Measurements from ENCODE around the gene MT1F. TPM values are rescaled to one million over a fixed set of nuclear protein-coding genes. Genes with fewer than 3 reads are reported as not detected.

Gene MT1F
- total RNA-seq, 2 donors from 2014 or later = 3.4 TPM; not detected in 1

GRCh38 chr16:56652600-56652999, 5.2 kb upstream of the MT1F start:
- H3K9ac ChIP-seq (ENCODE audit: extremely low read depth, low read length, poor library complexity, severe bottlenecking) = no peak overlapping the region
- H3K27ac ChIP-seq (ENCODE audit: low read depth, low read length) = no peak overlapping the region
- TF ChIP-seq, protein P1, sequence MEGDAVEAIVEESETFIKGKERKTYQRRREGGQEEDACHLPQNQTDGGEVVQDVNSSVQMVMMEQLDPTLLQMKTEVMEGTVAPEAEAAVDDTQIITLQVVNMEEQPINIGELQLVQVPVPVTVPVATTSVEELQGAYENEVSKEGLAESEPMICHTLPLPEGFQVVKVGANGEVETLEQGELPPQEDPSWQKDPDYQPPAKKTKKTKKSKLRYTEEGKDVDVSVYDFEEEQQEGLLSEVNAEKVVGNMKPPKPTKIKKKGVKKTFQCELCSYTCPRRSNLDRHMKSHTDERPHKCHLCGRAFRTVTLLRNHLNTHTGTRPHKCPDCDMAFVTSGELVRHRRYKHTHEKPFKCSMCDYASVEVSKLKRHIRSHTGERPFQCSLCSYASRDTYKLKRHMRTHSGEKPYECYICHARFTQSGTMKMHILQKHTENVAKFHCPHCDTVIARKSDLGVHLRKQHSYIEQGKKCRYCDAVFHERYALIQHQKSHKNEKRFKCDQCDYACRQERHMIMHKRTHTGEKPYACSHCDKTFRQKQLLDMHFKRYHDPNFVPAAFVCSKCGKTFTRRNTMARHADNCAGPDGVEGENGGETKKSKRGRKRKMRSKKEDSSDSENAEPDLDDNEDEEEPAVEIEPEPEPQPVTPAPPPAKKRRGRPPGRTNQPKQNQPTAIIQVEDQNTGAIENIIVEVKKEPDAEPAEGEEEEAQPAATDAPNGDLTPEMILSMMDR (conservative IDR thresholded peaks at IDR 0.05) = no peak
- H3K36me3 ChIP-seq (ENCODE audit: control insufficient read depth, insufficient read depth, low read length) = no peaks in the 10 kb centered on the region
- WGBS, 2 experiments (ENCODE audit: insufficient coverage in 1 of 2, insufficient read length in 1 of 2) = 91% methylated on average over 1 of the region's 1 CpG; no CpG with 5 or more reads in 1 of the 2 experiments
- Mint-ChIP-seq H3K36me3 (ENCODE audit: low read depth) (no peaks in the 10 kb centered on the region), H3K9me3 (no peaks in the 10 kb centered on the region), H3K4me3 (no peak overlapping the region), H3K27ac (no peak overlapping the region), H3K27me3 (ENCODE audit: insufficient read depth) (peaks cover 80% of the 10 kb centered on the region), H3K4me1 (no peaks in the 10 kb centered on the region)
- no peaks in the 10 kb centered on the region for H3K9me3 ChIP-seq (ENCODE audit: control insufficient read depth, low read length)
- H3K4me1 ChIP-seq (ENCODE audit: control insufficient read depth, insufficient read depth, low read length) = no peaks in the 10 kb centered on the region
- H3K27me3 ChIP-seq (ENCODE audit: control insufficient read depth, insufficient read depth, low read length, poor library complexity, severe bottlenecking) = peaks cover 88% of the 10 kb centered on the region
- H3K4me3 ChIP-seq (ENCODE audit: low read length) = no peak overlapping the region
- DNase-seq = no peak

- peaks cover 4% of the 10 kb centered on the region for H3K4me1 Mint-ChIP-seq
- DNase-seq = no peak
- H3K4me3 Mint-ChIP-seq = no peak overlapping the region
- H3K9me3 Mint-ChIP-seq = no peaks in the 10 kb centered on the region
- Histone ChIP-seq H3K9me3 (ENCODE audit: control insufficient read depth, low read length) (no peaks in the 10 kb centered on the region), H3K27ac (ENCODE audit: low read depth, low read length) (no peak overlapping the region), H3K27me3 (ENCODE audit: control insufficient read depth, insufficient read depth, low read length, poor library complexity, severe bottlenecking) (peaks cover 88% of the 10 kb centered on the region), H3K9ac (ENCODE audit: extremely low read depth, low read length, poor library complexity, severe bottlenecking) (no peak overlapping the region), H3K36me3 (ENCODE audit: control insufficient read depth, insufficient read depth, low read length) (no peaks in the 10 kb centered on the region), H3K4me3 (ENCODE audit: low read length) (no peak overlapping the region), H3K4me1 (ENCODE audit: control insufficient read depth, insufficient read depth, low read length) (no peaks in the 10 kb centered on the region)
- TF ChIP-seq, protein P1 (conservative IDR thresholded peaks at IDR 0.05) = no peak
- WGBS, 2 experiments (ENCODE audit: insufficient coverage in 1 of 2, insufficient read length in 1 of 2) = 89 to 93% methylated on average over 4 to 7 of the region's 7 CpGs
- H3K27me3 Mint-ChIP-seq (ENCODE audit: insufficient read depth) = peaks cover 78% of the 10 kb centered on the region
- no peaks in the 10 kb centered on the region for H3K36me3 Mint-ChIP-seq (ENCODE audit: low read depth)
- no peak overlapping the region for H3K27ac Mint-ChIP-seq
These were observed 4.5 kb upstream of the MT1F start for GRCh38 chr16:56653218-56653617.

- H3K9ac ChIP-seq (ENCODE audit: extremely low read depth, low read length, poor library complexity, severe bottlenecking) = no peak overlapping the region
- Mint-ChIP-seq H3K4me3 (peak overlapping the region; percentile 61), H3K36me3 (ENCODE audit: low read depth) (no peaks in the 10 kb centered on the region)
These were observed 642 bp downstream of the MT1F start for GRCh38 chr16:56658327-56658875.

More at GRCh38 chr16:56658327-56658875, 642 bp downstream of the MT1F start:
- peaks cover 88% of the 10 kb centered on the region for H3K27me3 ChIP-seq (ENCODE audit: control insufficient read depth, insufficient read depth, low read length, poor library complexity, severe bottlenecking)
- TF ChIP-seq, protein P1 (conservative IDR thresholded peaks at IDR 0.05) = no peak
- no peaks in the 10 kb centered on the region for H3K36me3 ChIP-seq (ENCODE audit: control insufficient read depth, insufficient read depth, low read length)
- H3K9me3 ChIP-seq (ENCODE audit: control insufficient read depth, low read length) = no peaks in the 10 kb centered on the region
- no peaks in the 10 kb centered on the region for H3K4me1 ChIP-seq (ENCODE audit: control insufficient read depth, insufficient read depth, low read length)
- Mint-ChIP-seq H3K4me1 (peaks cover 6% of the 10 kb centered on the region), H3K9me3 (no peaks in the 10 kb centered on the region), H3K27ac (no peak overlapping the region), H3K27me3 (ENCODE audit: insufficient read depth) (peaks cover 80% of the 10 kb centered on the region)
- peak; percentile 55 for DNase-seq
- no peak overlapping the region for H3K27ac ChIP-seq (ENCODE audit: low read depth, low read length)
- H3K4me3 ChIP-seq (ENCODE audit: low read length) = peak overlapping the region; percentile 76
- WGBS, 2 experiments (ENCODE audit: insufficient coverage in 1 of 2, insufficient read length in 1 of 2) = 35 to 48% methylated on average over 10 of the region's 10 CpGs

Data from endodermal cell (in vitro differentiated cells).